Measurements from ENCODE around the gene ACSF3.

DNA sequence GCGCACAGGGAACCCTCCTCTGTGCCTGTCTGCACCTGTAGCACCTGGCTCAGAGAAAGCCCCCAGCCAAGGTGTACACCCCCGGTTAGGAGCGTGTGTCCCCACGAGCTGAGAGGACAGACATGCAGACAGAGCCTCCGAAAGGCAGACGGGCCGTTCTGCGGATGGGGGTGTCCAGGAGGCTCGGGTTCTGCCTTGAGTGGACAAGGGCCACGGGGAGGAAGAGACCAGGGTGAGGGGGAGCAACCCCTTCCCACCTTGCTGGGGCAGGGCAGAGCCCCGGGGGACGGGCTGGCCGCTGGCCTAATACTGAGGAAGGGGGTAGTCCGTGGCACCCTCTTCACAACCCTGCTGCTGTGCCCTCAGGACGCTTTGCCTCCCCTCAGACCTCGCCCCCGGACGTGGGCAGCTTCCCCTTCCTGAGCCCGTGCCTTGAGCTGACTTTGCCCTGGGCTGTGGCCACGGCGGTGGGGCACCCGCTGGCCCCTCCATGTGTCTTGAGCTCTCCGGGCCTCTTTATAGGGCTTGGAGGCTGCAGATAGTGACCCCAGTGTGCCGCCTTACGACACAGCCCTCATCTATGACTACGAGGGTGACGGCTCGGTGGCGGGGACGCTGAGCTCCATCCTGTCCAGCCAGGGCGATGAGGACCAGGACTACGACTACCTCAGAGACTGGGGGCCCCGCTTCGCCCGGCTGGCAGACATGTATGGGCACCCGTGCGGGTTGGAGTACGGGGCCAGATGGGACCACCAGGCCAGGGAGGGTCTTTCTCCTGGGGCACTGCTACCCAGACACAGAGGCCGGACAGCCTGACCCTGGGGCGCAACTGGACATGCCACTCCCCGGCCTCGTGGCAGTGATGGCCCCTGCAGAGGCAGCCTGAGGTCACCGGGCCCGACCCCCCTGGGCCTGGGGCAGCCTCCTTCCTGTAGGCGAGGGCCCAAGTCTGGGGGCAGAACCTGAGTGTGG lies 101.0 kb downstream of the ACSF3 start:
- TF ChIP-seq, protein P1, sequence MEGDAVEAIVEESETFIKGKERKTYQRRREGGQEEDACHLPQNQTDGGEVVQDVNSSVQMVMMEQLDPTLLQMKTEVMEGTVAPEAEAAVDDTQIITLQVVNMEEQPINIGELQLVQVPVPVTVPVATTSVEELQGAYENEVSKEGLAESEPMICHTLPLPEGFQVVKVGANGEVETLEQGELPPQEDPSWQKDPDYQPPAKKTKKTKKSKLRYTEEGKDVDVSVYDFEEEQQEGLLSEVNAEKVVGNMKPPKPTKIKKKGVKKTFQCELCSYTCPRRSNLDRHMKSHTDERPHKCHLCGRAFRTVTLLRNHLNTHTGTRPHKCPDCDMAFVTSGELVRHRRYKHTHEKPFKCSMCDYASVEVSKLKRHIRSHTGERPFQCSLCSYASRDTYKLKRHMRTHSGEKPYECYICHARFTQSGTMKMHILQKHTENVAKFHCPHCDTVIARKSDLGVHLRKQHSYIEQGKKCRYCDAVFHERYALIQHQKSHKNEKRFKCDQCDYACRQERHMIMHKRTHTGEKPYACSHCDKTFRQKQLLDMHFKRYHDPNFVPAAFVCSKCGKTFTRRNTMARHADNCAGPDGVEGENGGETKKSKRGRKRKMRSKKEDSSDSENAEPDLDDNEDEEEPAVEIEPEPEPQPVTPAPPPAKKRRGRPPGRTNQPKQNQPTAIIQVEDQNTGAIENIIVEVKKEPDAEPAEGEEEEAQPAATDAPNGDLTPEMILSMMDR (IDR thresholded peaks at IDR 0.05), result no peak
- TF ChIP-seq EZH2 (IDR thresholded peaks at IDR 0.05), result no peak
- TF ChIP-seq EZH2phosphoT487 (IDR thresholded peaks at IDR 0.05), result no peak

All from neural progenitor cell (in vitro differentiated cells).